IPS DF 4.7 (cell line): ENCODE measurements around the gene RGL2.
"Not testable (repeated sequence)": the region's sequence is repeated elsewhere in the genome, so short reads cannot be mapped to it uniquely, and the experiment has no call there.

Experiments used
- DNase-seq: peaks from one replicate; pipeline ENCODE4 v3.0.0-alpha.2; 2013; ENCODE audit warnings: low spot score; ENCODE audit errors: extremely low read depth

Gene RGL2

GRCh38 chr6:33294086-33294823, 4.5 kb downstream of the RGL2 start:
- DNase-seq = no peak

GRCh38 chr6:33292996-33293682, 5.6 kb downstream of the RGL2 start:
- DNase-seq = no peak

GRCh38 chr6:33290459-33290858, 8.3 kb downstream of the RGL2 start:
- DNase-seq = no peak

- no peak for DNase-seq
These were observed 8.9 kb downstream of the RGL2 start for GRCh38 chr6:33289784-33290315.

- DNase-seq = no peak
These were observed 9.6 kb downstream of the RGL2 start, which contains the start of the genes PFDN6 and WDR46 for GRCh38 chr6:33288921-33289783. TSS of gene PFDN6 (plus strand) at chr6:33289601. CDS start at chr6:33289857, 256 bp downstream. TSS of gene WDR46 (minus strand) at chr6:33289239. CDS start at chr6:33289170, 69 bp downstream.

- DNase-seq = no peak
These were observed 10.4 kb downstream of the RGL2 start for GRCh38 chr6:33288141-33288920.

GRCh38 chr6:33286946-33287914, 11.5 kb downstream of the RGL2 start:
- no peak for DNase-seq

- not testable (repeated sequence) for DNase-seq
These were observed 13.5 kb downstream of the RGL2 start for GRCh38 chr6:33285214-33285613.

GRCh38 chr6:33280539-33280938, 18.2 kb downstream of the RGL2 start:
- no peak for DNase-seq

GRCh38 chr6:33279971-33280511, 18.7 kb downstream of the RGL2 start:
- DNase-seq = no peak

GRCh38 chr6:33279257-33279695, 19.5 kb downstream of the RGL2 start:
- no peak for DNase-seq

- DNase-seq = no peak
These were observed 19.9 kb downstream of the RGL2 start for GRCh38 chr6:33278810-33279209.

GRCh38 chr6:33278392-33278741, 20.4 kb downstream of the RGL2 start:
- no peak for DNase-seq

- DNase-seq = no peak
These were observed 20.9 kb downstream of the RGL2 start for GRCh38 chr6:33277663-33278391.

- no peak for DNase-seq
These were observed 21.7 kb downstream of the RGL2 start, which contains the start of gene B3GALT4 for GRCh38 chr6:33276864-33277662. TSS of gene B3GALT4 (plus strand) at chr6:33277123. CDS start at chr6:33277420, 297 bp downstream.

- DNase-seq = no peak
These were observed 22.2 kb downstream of the RGL2 start for GRCh38 chr6:33276581-33276863.

- not testable (repeated sequence) for DNase-seq
These were observed 22.8 kb downstream of the RGL2 start for GRCh38 chr6:33275795-33276580.
